CD14-positive monocyte (primary cell): ENCODE measurements around the gene ABCC4. TPM values are rescaled to one million over a fixed set of nuclear protein-coding genes. Genes with fewer than 3 reads are reported as not detected.

ENCODE experiments used
- DNase-seq, 3 donors: peaks; one replicate each; pipeline ENCODE4 v3.0.0-alpha.2; 2011 to 2022
- H2AFZ ChIP-seq: 2 replicates; pipeline ENCODE4 v1.6.0; 2012; ENCODE audit warnings: mild to moderate bottlenecking, low read depth, low read length, inconsistent platforms; ENCODE audit not compliant: insufficient read depth, poor library complexity, severe bottlenecking
- H3K27ac ChIP-seq, 2 donors: 1 replicate in 1 of 2; 2 replicates in 1 of 2; pipeline ENCODE4 v1.5.1; 2012 to 2013; ENCODE audit warnings: low read length in 2 of 2, control low read depth in 1 of 2, inconsistent platforms in 1 of 2, low read depth in 1 of 2, mild to moderate bottlenecking in 1 of 2
- H3K27me3 ChIP-seq, 2 donors: one replicate each; pipeline versions ENCODE4 v1.6.0 to v1.6.1; 2011 to 2013; ENCODE audit warnings: low read length in 2 of 2; ENCODE audit not compliant: control insufficient read depth in 2 of 2, insufficient read depth in 2 of 2
- H3K36me3 ChIP-seq, 2 donors: replicated peaks in 1 of 2; 1 replicate in 1 of 2; 2 replicates in 1 of 2; pipeline versions ENCODE4 v1.5.1 to v1.6.1; 2012 to 2013; ENCODE audit warnings: low read length in 2 of 2, control low read depth in 1 of 2, inconsistent platforms in 1 of 2, mild to moderate bottlenecking in 1 of 2; ENCODE audit not compliant: insufficient read depth in 2 of 2, control insufficient read depth in 1 of 2
- H3K4me1 ChIP-seq, 2 donors: 1 replicate in 1 of 2; 2 replicates in 1 of 2; pipeline versions ENCODE4 v1.5.1 to v1.6.1; 2012 to 2013; ENCODE audit warnings: low read length in 2 of 2, control low read depth in 1 of 2, inconsistent platforms in 1 of 2, mild to moderate bottlenecking in 1 of 2, moderate library complexity in 1 of 2; ENCODE audit not compliant: insufficient read depth in 2 of 2, control insufficient read depth in 1 of 2
- H3K4me2 ChIP-seq: replicated peaks from 2 replicates; pipeline ENCODE3; 2012; ENCODE audit warnings: low read length, moderate library complexity, mild to moderate bottlenecking; ENCODE audit not compliant: poor library complexity, severe bottlenecking; ENCODE audit errors: extremely low read depth
- H3K4me3 ChIP-seq, 3 experiments: fragments of 200-600 bp in 1 of 3; sonication (generic) in 1 of 3; replicated peaks in 1 of 3; 1 replicate in 2 of 3; 2 replicates in 1 of 3; pipeline ENCODE4 v1.5.1; 2011 to 2013; ENCODE audit warnings: low read length in 3 of 3, mild to moderate bottlenecking in 3 of 3, control low read depth in 2 of 3, low read depth in 2 of 3, inconsistent platforms in 1 of 3, moderate library complexity in 1 of 3
- H3K79me2 ChIP-seq: 2 replicates; pipeline ENCODE4 v1.6.0; 2012; ENCODE audit warnings: mild to moderate bottlenecking, control low read depth, inconsistent platforms, low read length, moderate library complexity; ENCODE audit not compliant: insufficient read depth
- H3K9ac ChIP-seq: 2 replicates; pipeline ENCODE4 v1.6.0; 2017; ENCODE audit warnings: low read length, mild to moderate bottlenecking; ENCODE audit not compliant: insufficient read depth, poor library complexity, severe bottlenecking
- H3K9me3 ChIP-seq, 2 donors: replicated peaks in 1 of 2; 1 replicate in 1 of 2; 2 replicates in 1 of 2; pipeline versions ENCODE4 v1.5.1 to v1.6.1; 2012 to 2013; ENCODE audit warnings: low read length in 2 of 2, control low read depth in 1 of 2; ENCODE audit not compliant: control insufficient read depth in 1 of 2, insufficient read depth in 1 of 2
- H4K20me1 ChIP-seq: 2 replicates; pipeline ENCODE4 v1.6.0; 2012; ENCODE audit warnings: mild to moderate bottlenecking, low read length, control low read depth, moderate library complexity; ENCODE audit not compliant: insufficient read depth
- H3K27ac Mint-ChIP-seq, 7 donors: one replicate each; pipeline ENCODE4 v1.8.0; 2020; ENCODE audit warnings: mild to moderate bottlenecking in 7 of 7, mixed read lengths in 7 of 7, moderate library complexity in 6 of 7, inconsistent platforms in 2 of 7
- H3K27me3 Mint-ChIP-seq, 3 donors: one replicate each; pipeline ENCODE4 v1.8.0; 2021 to 2022; ENCODE audit warnings: low read depth in 3 of 3, mild to moderate bottlenecking in 3 of 3, mixed read lengths in 3 of 3, moderate library complexity in 3 of 3, inconsistent platforms in 1 of 3
- H3K36me3 Mint-ChIP-seq, 2 donors: one replicate each; pipeline ENCODE4 v1.8.0; 2020; ENCODE audit warnings: mixed read lengths in 2 of 2, inconsistent platforms in 1 of 2, mild to moderate bottlenecking in 1 of 2
- H3K4me1 Mint-ChIP-seq: one replicate; pipeline ENCODE4 v1.8.0; 2020; ENCODE audit warnings: mild to moderate bottlenecking, mixed read lengths
- H3K4me3 Mint-ChIP-seq, 2 donors: one replicate each; pipeline ENCODE4 v1.8.0; 2020; ENCODE audit warnings: mild to moderate bottlenecking in 2 of 2, mixed read lengths in 2 of 2, moderate library complexity in 1 of 2
- H3K9me3 Mint-ChIP-seq, 7 donors: one replicate each; pipeline ENCODE4 v1.8.0; 2020 to 2022; ENCODE audit warnings: mixed read lengths in 7 of 7, mild to moderate bottlenecking in 6 of 7, moderate library complexity in 6 of 7, inconsistent platforms in 2 of 7
- WGBS: methylation state at CpG from one replicate; pipeline ENCODE4 v1.1.5; 2013; ENCODE audit warnings: missing lambda C conversion rate; ENCODE audit not compliant: insufficient coverage; 5-methylcytosine and 5-hydroxymethylcytosine counted together
- intact Hi-C, 2 donors: fragments of 100-400 bp; cut with micrococcal nuclease; formaldehyde crosslinking; loops; one replicate each; pipeline versions ENCODE4 v1.15.0 to v1.15.1; 2023
- polyA plus RNA-seq, 3 donors: library from polyadenylated mRNA; depleted of rRNA in 1 of 3; unstranded in 2 of 3; stranded (reverse) in 1 of 3; fragments of 300-500 nt in 2 of 3; fragments of >200 nt in 1 of 3; fragmentation: Illumina TruSeq in 2 of 3; gene quantifications; 1 replicate in 2 of 3; 2 replicates in 1 of 3; pipeline ENCODE4 v1.2.3, GENCODE V29; 2012 to 2021
- TF ChIP-seq, protein P1 (sequence below): fragments of 200-600 bp; IDR thresholded peaks from one replicate; pipeline ENCODE4 v1.8.0; 2022; ENCODE audit warnings: antibody characterized with exemption, mild to moderate bottlenecking

The ABCC4 gene
- polyA plus RNA-seq, 3 donors: 0.96 to 2.5 (median 1.7) TPM

- H3K9ac ChIP-seq: no peak overlapping the region
- intact Hi-C loops: no loop called here
- H3K4me3 ChIP-seq: no peak overlapping the region
- 62% methylated on average over 9 of the region's 16 CpGs for WGBS
- Mint-ChIP-seq H3K27ac (no peak overlapping the region), H3K4me1 (no peaks in the 10 kb centered on the region), H3K9me3 (peaks cover 0 to 1% (median 0%) of the 10 kb centered on the region in 7 donors), H3K4me3 (no peak overlapping the region), H3K27me3 (peaks cover 5 to 6% (median 5%) of the 10 kb centered on the region in 3 donors), H3K36me3 (no peaks in the 10 kb centered on the region)
- no peaks in the 10 kb centered on the region for H3K27me3 ChIP-seq
- no peak overlapping the region for H2AFZ ChIP-seq
- no peaks in the 10 kb centered on the region for H3K79me2 ChIP-seq
- H3K4me2 ChIP-seq: no peak overlapping the region
- H3K27ac ChIP-seq: no peak overlapping the region
- no peaks in the 10 kb centered on the region for H4K20me1 ChIP-seq
- H3K4me1 ChIP-seq: no peaks in the 10 kb centered on the region
- no peaks in the 10 kb centered on the region for H3K36me3 ChIP-seq
- H3K9me3 ChIP-seq: no peaks in the 10 kb centered on the region
- TF ChIP-seq, protein P1, sequence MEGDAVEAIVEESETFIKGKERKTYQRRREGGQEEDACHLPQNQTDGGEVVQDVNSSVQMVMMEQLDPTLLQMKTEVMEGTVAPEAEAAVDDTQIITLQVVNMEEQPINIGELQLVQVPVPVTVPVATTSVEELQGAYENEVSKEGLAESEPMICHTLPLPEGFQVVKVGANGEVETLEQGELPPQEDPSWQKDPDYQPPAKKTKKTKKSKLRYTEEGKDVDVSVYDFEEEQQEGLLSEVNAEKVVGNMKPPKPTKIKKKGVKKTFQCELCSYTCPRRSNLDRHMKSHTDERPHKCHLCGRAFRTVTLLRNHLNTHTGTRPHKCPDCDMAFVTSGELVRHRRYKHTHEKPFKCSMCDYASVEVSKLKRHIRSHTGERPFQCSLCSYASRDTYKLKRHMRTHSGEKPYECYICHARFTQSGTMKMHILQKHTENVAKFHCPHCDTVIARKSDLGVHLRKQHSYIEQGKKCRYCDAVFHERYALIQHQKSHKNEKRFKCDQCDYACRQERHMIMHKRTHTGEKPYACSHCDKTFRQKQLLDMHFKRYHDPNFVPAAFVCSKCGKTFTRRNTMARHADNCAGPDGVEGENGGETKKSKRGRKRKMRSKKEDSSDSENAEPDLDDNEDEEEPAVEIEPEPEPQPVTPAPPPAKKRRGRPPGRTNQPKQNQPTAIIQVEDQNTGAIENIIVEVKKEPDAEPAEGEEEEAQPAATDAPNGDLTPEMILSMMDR: no peak
- DNase-seq: no peak
Observed at GRCh38 chr13:95323930-95324662, 22.8 kb upstream of the ABCC4 start.

DNA sequence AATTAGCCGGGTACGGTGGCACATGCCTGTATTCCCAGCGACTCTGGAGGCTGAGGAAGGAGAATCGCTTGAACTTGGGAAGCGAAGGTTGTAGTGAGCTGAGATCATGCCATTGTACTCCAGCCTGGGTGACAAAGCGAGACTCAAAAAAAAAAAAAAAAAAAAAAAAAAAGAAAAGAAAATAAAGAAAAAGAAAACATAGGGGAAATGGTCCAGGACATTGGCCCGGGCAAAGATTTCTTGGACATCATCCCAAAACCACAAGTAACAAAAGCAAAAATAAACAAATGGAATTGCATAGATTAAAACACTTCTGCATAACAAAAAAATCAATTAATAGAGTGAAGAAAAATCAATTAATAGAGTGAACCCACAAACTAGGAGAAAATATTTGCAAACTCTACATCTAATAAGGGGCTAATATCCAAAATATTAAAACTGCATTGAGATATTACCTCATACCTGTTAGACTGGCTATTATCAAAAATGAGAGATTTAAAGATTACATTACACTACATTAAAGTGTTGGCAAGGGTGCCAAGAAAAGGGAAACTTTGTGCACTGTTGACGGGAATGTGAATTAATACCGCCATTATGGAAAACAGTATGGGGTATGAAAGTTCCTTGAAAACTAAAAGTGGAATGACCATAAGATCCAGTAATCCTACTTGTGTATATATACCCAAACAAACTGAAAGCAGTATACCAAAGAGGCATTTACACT is 18.5 kb upstream of the ABCC4 start:
- Histone ChIP-seq H3K79me2 (no peaks in the 10 kb centered on the region), H3K4me1 (no peaks in the 10 kb centered on the region), H2AFZ (no peak overlapping the region), H3K9me3 (no peaks in the 10 kb centered on the region), H4K20me1 (no peaks in the 10 kb centered on the region), H3K27me3 (no peaks in the 10 kb centered on the region), H3K27ac (no peak overlapping the region), H3K36me3 (no peaks in the 10 kb centered on the region), H3K4me2 (no peak overlapping the region), H3K4me3 (no peak overlapping the region), H3K9ac (no peak overlapping the region)
- Mint-ChIP-seq H3K4me1 (no peaks in the 10 kb centered on the region), H3K9me3 (peaks cover 0 to 4% (median 1%) of the 10 kb centered on the region in 7 donors), H3K4me3 (no peak overlapping the region), H3K36me3 (no peaks in the 10 kb centered on the region), H3K27ac (peak overlapping the region in 1 of 7 donors; percentile 14), H3K27me3 (peaks cover 2 to 3% (median 2%) of the 10 kb centered on the region in 3 donors)
- TF ChIP-seq, protein P1: no peak
- WGBS: no CpG with 5 or more reads among the region's 9 CpGs
- intact Hi-C loops: no loop called here
- DNase-seq: no peak
